Measurements from ENCODE around the gene ZXDB. TPM values are rescaled to one million over a fixed set of nuclear protein-coding genes. Genes with fewer than 3 reads are reported as not detected.
"Not testable (repeated sequence)": the region's sequence is repeated elsewhere in the genome, so short reads cannot be mapped to it uniquely, and the experiment has no call there.

The ZXDB gene
- total RNA-seq (2021; fragmentation: NEBNext Ultra II Directional; extraction: Animal tissue kit (Norgen Biotek cat#: 25700)): 1 to 10 TPM; 5.0 to 6.1 (median 5.8) TPM
- long read RNA-seq: 0 reads

DNA sequence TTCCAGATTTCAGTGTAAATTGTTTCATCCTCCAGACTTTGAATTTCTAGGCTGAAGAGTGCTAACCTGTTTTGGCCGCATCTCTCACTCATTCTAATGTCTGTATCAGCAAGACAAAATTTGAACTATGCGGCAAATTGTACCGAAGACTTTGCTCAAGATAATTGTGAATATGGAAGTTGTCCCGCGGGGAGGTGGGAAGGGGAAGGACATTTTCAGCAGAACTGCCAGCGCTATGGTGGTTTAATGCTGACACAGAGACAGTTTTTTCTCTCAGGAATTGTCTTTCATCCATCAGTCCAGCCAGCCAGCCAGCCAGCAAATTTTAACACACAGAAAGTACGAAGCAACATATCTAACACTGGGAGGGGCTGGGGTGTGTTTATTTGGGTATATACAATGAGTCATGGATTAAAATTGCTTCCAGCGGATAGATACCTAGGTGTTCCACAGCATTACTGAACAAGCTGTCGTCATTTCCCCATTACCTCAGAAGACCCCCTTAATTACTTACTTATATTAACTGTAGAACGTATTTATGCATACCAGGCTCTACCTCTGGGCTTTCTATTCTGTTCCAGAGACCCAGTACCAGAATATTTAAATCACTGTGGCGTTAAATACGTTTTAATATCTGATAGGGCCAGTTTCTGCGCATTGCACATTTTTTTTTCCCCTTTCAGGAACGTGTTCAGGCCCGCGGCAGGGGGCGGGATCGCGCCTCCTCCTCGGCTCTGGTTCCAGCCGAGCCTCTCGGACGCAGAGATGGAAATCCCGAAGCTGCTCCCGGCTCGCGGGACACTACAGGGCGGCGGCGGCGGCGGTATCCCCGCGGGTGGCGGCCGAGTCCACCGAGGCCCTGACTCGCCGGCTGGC, at the start of gene ZXDB:
ZXDB (plus strand) TSS at position 728 of the 876 bp plus-strand sequence; CDS start at position 766, 38 bp downstream.
- not testable (repeated sequence) for H3K27me3 Mint-ChIP-seq (ENCODE audit: insufficient read depth); H3K36me3 Mint-ChIP-seq (ENCODE audit: low read depth); H3K9me3 Mint-ChIP-seq
- peaks cover 32% of the 10 kb centered on the region for H3K4me1 Mint-ChIP-seq (ENCODE audit: low read depth)
- peak within 1 kb of the TSS; percentile 85 for H3K27ac Mint-ChIP-seq
- DNase-seq: peak; percentile 9
- H3K4me3 Mint-ChIP-seq: peak within 1 kb of the TSS; percentile 87

- no peak for DNase-seq
- Mint-ChIP-seq H3K27me3 (ENCODE audit: insufficient read depth) (no peaks in the 10 kb centered on the region), H3K36me3 (ENCODE audit: low read depth) (no peaks in the 10 kb centered on the region), H3K27ac (no peak overlapping the region), H3K9me3 (no peaks in the 10 kb centered on the region; the same call in 1 of the 2 replicates), H3K4me3 (no peak overlapping the region), H3K4me1 (ENCODE audit: low read depth) (no peaks in the 10 kb centered on the region)
- TF ChIP-seq, protein P1, sequence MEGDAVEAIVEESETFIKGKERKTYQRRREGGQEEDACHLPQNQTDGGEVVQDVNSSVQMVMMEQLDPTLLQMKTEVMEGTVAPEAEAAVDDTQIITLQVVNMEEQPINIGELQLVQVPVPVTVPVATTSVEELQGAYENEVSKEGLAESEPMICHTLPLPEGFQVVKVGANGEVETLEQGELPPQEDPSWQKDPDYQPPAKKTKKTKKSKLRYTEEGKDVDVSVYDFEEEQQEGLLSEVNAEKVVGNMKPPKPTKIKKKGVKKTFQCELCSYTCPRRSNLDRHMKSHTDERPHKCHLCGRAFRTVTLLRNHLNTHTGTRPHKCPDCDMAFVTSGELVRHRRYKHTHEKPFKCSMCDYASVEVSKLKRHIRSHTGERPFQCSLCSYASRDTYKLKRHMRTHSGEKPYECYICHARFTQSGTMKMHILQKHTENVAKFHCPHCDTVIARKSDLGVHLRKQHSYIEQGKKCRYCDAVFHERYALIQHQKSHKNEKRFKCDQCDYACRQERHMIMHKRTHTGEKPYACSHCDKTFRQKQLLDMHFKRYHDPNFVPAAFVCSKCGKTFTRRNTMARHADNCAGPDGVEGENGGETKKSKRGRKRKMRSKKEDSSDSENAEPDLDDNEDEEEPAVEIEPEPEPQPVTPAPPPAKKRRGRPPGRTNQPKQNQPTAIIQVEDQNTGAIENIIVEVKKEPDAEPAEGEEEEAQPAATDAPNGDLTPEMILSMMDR (IDR thresholded peaks at IDR 0.05): no peak
Observed at GRCh38 chrX:57565198-57565597, 26.6 kb upstream of the ZXDB start.

DNA sequence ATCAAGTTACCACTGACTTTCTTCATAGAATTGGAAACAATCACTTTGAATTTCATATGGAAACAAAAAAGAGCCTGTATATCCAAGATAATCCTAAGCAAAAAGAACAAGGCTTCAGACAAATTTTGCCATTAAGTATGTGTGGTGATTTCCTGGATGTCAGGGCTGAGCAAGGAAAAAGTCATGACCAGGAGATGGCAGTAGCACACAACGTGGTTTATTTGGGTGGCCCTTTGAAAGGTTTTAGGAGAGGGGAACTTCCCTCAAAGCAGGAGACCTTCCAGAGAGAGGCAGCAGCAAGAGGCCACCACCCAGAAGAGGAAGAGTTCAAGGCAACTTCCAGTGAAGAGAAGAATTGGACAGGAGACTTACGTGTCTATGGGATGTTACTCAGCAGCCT, 18.1 kb upstream of the ZXDB start:
- peaks cover 6% of the 10 kb centered on the region; the same call in 1 of the 2 replicates for H3K27me3 Mint-ChIP-seq (ENCODE audit: insufficient read depth)
- no peak overlapping the region for H3K27ac Mint-ChIP-seq
- no peaks in the 10 kb centered on the region for H3K36me3 Mint-ChIP-seq (ENCODE audit: low read depth)
- no peaks in the 10 kb centered on the region for H3K9me3 Mint-ChIP-seq
- no peak for DNase-seq
- no peak overlapping the region for H3K4me3 Mint-ChIP-seq
- TF ChIP-seq, protein P1 (IDR thresholded peaks at IDR 0.05): peak; percentile 63; the same call in 1 of the 2 replicates
- no peaks in the 10 kb centered on the region for H3K4me1 Mint-ChIP-seq (ENCODE audit: low read depth)

GRCh38 chrX:57582948-57583347, 8.9 kb upstream of the ZXDB start:
- H3K4me1 Mint-ChIP-seq (ENCODE audit: low read depth); H3K27me3 Mint-ChIP-seq (ENCODE audit: insufficient read depth); H3K27ac Mint-ChIP-seq; H3K4me3 Mint-ChIP-seq; H3K36me3 Mint-ChIP-seq (ENCODE audit: low read depth); DNase-seq; H3K9me3 Mint-ChIP-seq: not testable (repeated sequence)
- TF ChIP-seq, protein P1 (IDR thresholded peaks at IDR 0.05): peak; percentile 67

GRCh38 chrX:57583477-57583876, 8.3 kb upstream of the ZXDB start:
- Mint-ChIP-seq H3K4me1 (ENCODE audit: low read depth) (no peaks in the 10 kb centered on the region; the same call in 1 of the 2 replicates), H3K27me3 (ENCODE audit: insufficient read depth) (peaks cover 3% of the 10 kb centered on the region; the same call in 1 of the 2 replicates), H3K27ac (no peak overlapping the region), H3K4me3 (no peak overlapping the region), H3K9me3 (no peaks in the 10 kb centered on the region), H3K36me3 (ENCODE audit: low read depth) (no peaks in the 10 kb centered on the region)
- TF ChIP-seq, protein P1 (IDR thresholded peaks at IDR 0.05): no peak
- no peak for DNase-seq

DNA sequence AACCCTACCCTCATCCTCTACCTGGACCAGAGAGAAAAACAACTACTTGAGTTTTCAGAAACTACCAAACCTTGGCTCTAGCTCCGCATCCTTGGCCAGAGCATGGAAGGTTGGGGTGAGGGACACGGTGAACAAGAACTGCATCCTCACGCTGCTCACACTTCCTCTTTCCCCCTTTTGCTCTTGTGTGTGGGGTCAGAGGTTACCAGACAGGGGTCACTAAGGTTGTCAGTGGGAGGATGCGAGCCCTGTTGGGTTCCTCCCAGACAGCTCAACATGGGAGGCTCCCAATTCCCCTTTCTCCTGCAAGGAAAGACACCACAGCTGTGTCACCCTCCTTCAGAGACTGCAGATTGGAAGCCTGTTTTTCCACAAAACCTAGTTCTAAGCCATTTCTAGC, 5.5 kb upstream of the ZXDB start:
- H3K4me3 Mint-ChIP-seq: no peak overlapping the region
- no peaks in the 10 kb centered on the region for H3K36me3 Mint-ChIP-seq (ENCODE audit: low read depth)
- H3K27ac Mint-ChIP-seq: no peak overlapping the region
- H3K4me1 Mint-ChIP-seq (ENCODE audit: low read depth): peaks cover 9% of the 10 kb centered on the region
- peaks cover 3% of the 10 kb centered on the region; the same call in 1 of the 2 replicates for H3K27me3 Mint-ChIP-seq (ENCODE audit: insufficient read depth)
- no peaks in the 10 kb centered on the region for H3K9me3 Mint-ChIP-seq
- TF ChIP-seq, protein P1 (IDR thresholded peaks at IDR 0.05): no peak
- no peak for DNase-seq

Data from HFFc6 (cell line).